ENCODE data around the gene CORO2A. TPM values are rescaled to one million over a fixed set of nuclear protein-coding genes. Genes with fewer than 3 reads are reported as not detected.

The CORO2A gene
- total and polyA plus RNA-seq, 10 of the 15 experiments (the other 5 are each of a cell fraction or from before 2014, with no cell fraction given): 1.0 to 5.3 (median 3.5) TPM

GRCh38 chr9:98094316-98094715, 98.1 kb downstream of the CORO2A start:
- FAIRE-seq (no peak), DNase-seq (ENCODE audit: low read depth, low spot score) (no peak), ATAC-seq (no peak)
- 74% methylated on average over 4 of the region's 4 CpGs for WGBS (ENCODE audit: insufficient coverage, insufficient replicate concordance, low lambda C conversion rate, missing lambda C conversion rate)
- H3K4me1 ChIP-seq (ENCODE audit: control insufficient read depth, insufficient read depth, low read length): peaks cover 23% of the 10 kb centered on the region
- peaks cover 1% of the 10 kb centered on the region for H3K79me2 ChIP-seq (ENCODE audit: control insufficient read depth, insufficient read depth, low read length)
- RAD21 ChIA-PET (ENCODE audit: unreplicated experiment): no interaction called here
- H2AFZ ChIP-seq (ENCODE audit: control insufficient read depth, low read depth, low read length): no peak overlapping the region
- no TSS peak for BruUV-seq (replicated peaks)
- no peaks in the 10 kb centered on the region for H4K20me1 ChIP-seq (ENCODE audit: control insufficient read depth, insufficient read depth)
- no peaks in the 10 kb centered on the region for H3K27me3 ChIP-seq (replicated peaks in 1 of 2; ENCODE audit: control insufficient read depth in 2 of 2, insufficient read depth in 2 of 2, low read length in 1 of 2)
- in situ Hi-C loops (cut with MboI): no loop called here
- H3K4me2 ChIP-seq (ENCODE audit: control insufficient read depth, insufficient read depth): no peak overlapping the region
- CTCF ChIA-PET: interaction anchor here (1.2 kb wide), 1 partner anchor 106 kb away, joined by 4 read pairs; no protein-coding TSS in a partner anchor
- TF ChIP-seq EZH2 (IDR thresholded peaks at IDR 0.05; ENCODE audit: borderline replicate concordance, control insufficient read depth, low read depth, low read length) (no peak), LARP7 (IDR thresholded peaks at IDR 0.05) (no peak), EED (IDR thresholded peaks at IDR 0.05; ENCODE audit: low read depth) (no peak), PAX5 (IDR thresholded peaks at IDR 0.05; ENCODE audit: borderline replicate concordance, low read depth, low read length) (no peak), GATAD2B (conservative IDR thresholded peaks at IDR 0.05; ENCODE audit: low read depth) (no peak)
- POLR2A ChIA-PET: no interaction called here
- peaks cover 8 to 23% of the 10 kb centered on the region in 2 experiments; a peak in 3 of 4 replicates for H3K36me3 ChIP-seq (ENCODE audit: control insufficient read depth in 2 of 2, insufficient read depth in 2 of 2, low read length in 1 of 2)
- no peak overlapping the region for H3K27ac ChIP-seq (ENCODE audit: control insufficient read depth, insufficient read depth)
- SMC1A ChIA-PET (ENCODE audit: uncharacterized antibody, unreplicated experiment): no interaction called here
- H3K9me3 ChIP-seq (replicated peaks; ENCODE audit: control insufficient read depth, insufficient read depth, low read length): no peaks in the 10 kb centered on the region; the same call in 2 of the 3 replicates
- no peak overlapping the region for H3K4me3 ChIP-seq
- intact Hi-C loops (cut with micrococcal nuclease; ENCODE audit: unreplicated experiment): no loop called here
- no peak overlapping the region for H3K9ac ChIP-seq (ENCODE audit: control insufficient read depth, insufficient read depth, low read length)

DNA sequence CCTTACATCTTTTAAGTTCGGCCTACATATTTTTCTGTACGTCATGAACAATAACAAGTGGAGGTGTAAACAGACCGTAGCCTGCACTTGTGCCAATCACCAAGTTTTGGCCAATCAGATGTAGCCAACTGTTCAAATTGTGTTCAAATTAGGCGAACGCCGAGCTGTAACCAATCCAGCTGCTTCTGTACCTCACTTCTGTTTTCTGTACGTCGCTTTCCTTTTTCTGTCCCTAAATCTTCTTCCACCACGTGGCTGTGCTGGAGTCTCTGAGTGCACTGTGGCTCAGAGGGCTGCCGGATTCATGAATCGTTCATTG, 99.9 kb downstream of the CORO2A start:
- Histone ChIP-seq H3K4me2 (ENCODE audit: control insufficient read depth, insufficient read depth) (no peak overlapping the region), H2AFZ (ENCODE audit: control insufficient read depth, low read depth, low read length) (no peak overlapping the region), H3K9me3 (replicated peaks; ENCODE audit: control insufficient read depth, insufficient read depth, low read length) (no peaks in the 10 kb centered on the region), H3K79me2 (ENCODE audit: control insufficient read depth, insufficient read depth, low read length) (no peaks in the 10 kb centered on the region), H4K20me1 (ENCODE audit: control insufficient read depth, insufficient read depth) (no peaks in the 10 kb centered on the region), H3K36me3 (ENCODE audit: control insufficient read depth in 2 of 2, insufficient read depth in 2 of 2, low read length in 1 of 2) (peaks cover 11 to 24% of the 10 kb centered on the region in 2 experiments), H3K27me3 (replicated peaks in 1 of 2; ENCODE audit: control insufficient read depth in 2 of 2, insufficient read depth in 2 of 2, low read length in 1 of 2) (no peaks in the 10 kb centered on the region), H3K27ac (ENCODE audit: control insufficient read depth, insufficient read depth) (no peak overlapping the region), H3K9ac (ENCODE audit: control insufficient read depth, insufficient read depth, low read length) (no peak overlapping the region), H3K4me1 (ENCODE audit: control insufficient read depth, insufficient read depth, low read length) (peaks cover 6% of the 10 kb centered on the region; the same call in 1 of the 2 replicates), H3K4me3 (no peak overlapping the region)
- no peak for ATAC-seq
- no peak for FAIRE-seq
- intact Hi-C loops (cut with micrococcal nuclease; ENCODE audit: unreplicated experiment) (no loop called here), in situ Hi-C loops (cut with MboI) (no loop called here)
- RAD21 ChIA-PET (ENCODE audit: unreplicated experiment): no interaction called here
- no TSS peak for BruUV-seq (replicated peaks)
- no peak for DNase-seq (ENCODE audit: low read depth, low spot score)
- POLR2A ChIA-PET: interaction anchor here (0.5 kb wide), 1 partner anchor 16 kb away, joined by 4 read pairs; no protein-coding TSS in a partner anchor
- SMC1A ChIA-PET (ENCODE audit: uncharacterized antibody, unreplicated experiment): interaction anchor here (0.9 to 1.3 kb wide), 3 partner anchors 17 to 45 kb away, joined by 3 to 4 read pairs (median 3); no protein-coding TSS in a partner anchor
- CTCF ChIA-PET: interaction anchor here (0.8 kb wide), 1 partner anchor 26 kb away, joined by 3 read pairs; the partner anchor contains the start of gene TRIM14
- WGBS (ENCODE audit: insufficient coverage, insufficient replicate concordance, low lambda C conversion rate, missing lambda C conversion rate): 89% methylated on average over 11 of the region's 11 CpGs
- no peak for TF ChIP-seq ZNF622 (IDR thresholded peaks at IDR 0.05)
- TF ChIP-seq BCL3 (IDR thresholded peaks at IDR 0.05; ENCODE audit: borderline replicate concordance, insufficient read depth, low read depth, low read length, poor library complexity, severe bottlenecking): no peak
- TF ChIP-seq ATF7 (IDR thresholded peaks at IDR 0.05; ENCODE audit: low read depth): no peak
- TF ChIP-seq MAX (IDR thresholded peaks at IDR 0.05; ENCODE audit: low read depth, low read length): no peak
- no peak for TF ChIP-seq ZSCAN29 (IDR thresholded peaks at IDR 0.05)
- no peak for TF ChIP-seq RUNX3 (IDR thresholded peaks at IDR 0.05; ENCODE audit: low read length)
- no peak for TF ChIP-seq ZNF687 (IDR thresholded peaks at IDR 0.05)
- no peak for TF ChIP-seq SMAD5 (IDR thresholded peaks at IDR 0.05; ENCODE audit: low read depth)
